ENCODE measurements around the gene SCGN. TPM values are rescaled to one million over a fixed set of nuclear protein-coding genes. Genes with fewer than 3 reads are reported as not detected.

Gene SCGN
- total and polyA plus RNA-seq, 2 of the 13 experiments (the other 11 are each of a cell fraction or from before 2014, with no cell fraction given) = 2.9 to 29.0 TPM

GRCh38 chr6:25635886-25636317, 16.1 kb upstream of the SCGN start (continued):
- no peak for TF ChIP-seq ZBTB40 (IDR thresholded peaks at IDR 0.05)
- TF ChIP-seq ZBTB40 (CRISPR knock-in tag; IDR thresholded peaks at IDR 0.05) = no peak
- no peak for TF ChIP-seq ZZZ3 (CRISPR knock-in tag; IDR thresholded peaks at IDR 0.05; ENCODE audit: borderline replicate concordance)
- TF ChIP-seq, protein P1, sequence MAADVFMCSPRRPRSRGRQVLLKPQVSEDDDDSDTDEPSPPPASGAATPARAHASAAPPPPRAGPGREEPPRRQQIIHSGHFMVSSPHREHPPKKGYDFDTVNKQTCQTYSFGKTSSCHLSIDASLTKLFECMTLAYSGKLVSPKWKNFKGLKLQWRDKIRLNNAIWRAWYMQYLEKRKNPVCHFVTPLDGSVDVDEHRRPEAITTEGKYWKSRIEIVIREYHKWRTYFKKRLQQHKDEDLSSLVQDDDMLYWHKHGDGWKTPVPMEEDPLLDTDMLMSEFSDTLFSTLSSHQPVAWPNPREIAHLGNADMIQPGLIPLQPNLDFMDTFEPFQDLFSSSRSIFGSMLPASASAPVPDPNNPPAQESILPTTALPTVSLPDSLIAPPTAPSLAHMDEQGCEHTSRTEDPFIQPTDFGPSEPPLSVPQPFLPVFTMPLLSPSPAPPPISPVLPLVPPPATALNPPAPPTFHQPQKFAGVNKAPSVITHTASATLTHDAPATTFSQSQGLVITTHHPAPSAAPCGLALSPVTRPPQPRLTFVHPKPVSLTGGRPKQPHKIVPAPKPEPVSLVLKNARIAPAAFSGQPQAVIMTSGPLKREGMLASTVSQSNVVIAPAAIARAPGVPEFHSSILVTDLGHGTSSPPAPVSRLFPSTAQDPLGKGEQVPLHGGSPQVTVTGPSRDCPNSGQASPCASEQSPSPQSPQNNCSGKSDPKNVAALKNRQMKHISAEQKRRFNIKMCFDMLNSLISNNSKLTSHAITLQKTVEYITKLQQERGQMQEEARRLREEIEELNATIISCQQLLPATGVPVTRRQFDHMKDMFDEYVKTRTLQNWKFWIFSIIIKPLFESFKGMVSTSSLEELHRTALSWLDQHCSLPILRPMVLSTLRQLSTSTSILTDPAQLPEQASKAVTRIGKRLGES (CRISPR knock-in tag; IDR thresholded peaks at IDR 0.05; ENCODE audit: borderline replicate concordance) = no peak
- TF ChIP-seq U2AF2 (IDR thresholded peaks at IDR 0.05; ENCODE audit: low read depth, low read length) = no peak
- no peak for TF ChIP-seq MED8 (CRISPR knock-in tag; IDR thresholded peaks at IDR 0.05; ENCODE audit: insufficient replicate concordance)
- TF ChIP-seq STAG1 (CRISPR knock-in tag; IDR thresholded peaks at IDR 0.05) = peak; percentile 22; the same call in 1 of the 2 replicates
- no peak for TF ChIP-seq BATF2 (CRISPR knock-in tag; IDR thresholded peaks at IDR 0.05)
- TF ChIP-seq JUN (CRISPR knock-in tag; IDR thresholded peaks at IDR 0.05) = peak; percentile 95
- no peak for TF ChIP-seq SATB2 (CRISPR knock-in tag; IDR thresholded peaks at IDR 0.05)
- TF ChIP-seq, protein P2, sequence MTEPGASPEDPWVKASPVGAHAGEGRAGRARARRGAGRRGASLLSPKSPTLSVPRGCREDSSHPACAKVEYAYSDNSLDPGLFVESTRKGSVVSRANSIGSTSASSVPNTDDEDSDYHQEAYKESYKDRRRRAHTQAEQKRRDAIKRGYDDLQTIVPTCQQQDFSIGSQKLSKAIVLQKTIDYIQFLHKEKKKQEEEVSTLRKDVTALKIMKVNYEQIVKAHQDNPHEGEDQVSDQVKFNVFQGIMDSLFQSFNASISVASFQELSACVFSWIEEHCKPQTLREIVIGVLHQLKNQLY (CRISPR knock-in tag; IDR thresholded peaks at IDR 0.05) = 0 out of 2 replicates have a peak, but pooled peaks have one; percentile 56
- peak; percentile 52 to 93; a peak in 2 of 4 replicates for TF ChIP-seq EP300 (IDR thresholded peaks at IDR 0.05; ENCODE audit: low read depth in 2 of 2, low read length in 2 of 2)
- peak; percentile 81 for TF ChIP-seq EP300 (CRISPR knock-in tag; IDR thresholded peaks at IDR 0.05; ENCODE audit: borderline replicate concordance)
- TF ChIP-seq RBAK (CRISPR knock-in tag; IDR thresholded peaks at IDR 0.05) = no peak
- TF ChIP-seq, protein P3, sequence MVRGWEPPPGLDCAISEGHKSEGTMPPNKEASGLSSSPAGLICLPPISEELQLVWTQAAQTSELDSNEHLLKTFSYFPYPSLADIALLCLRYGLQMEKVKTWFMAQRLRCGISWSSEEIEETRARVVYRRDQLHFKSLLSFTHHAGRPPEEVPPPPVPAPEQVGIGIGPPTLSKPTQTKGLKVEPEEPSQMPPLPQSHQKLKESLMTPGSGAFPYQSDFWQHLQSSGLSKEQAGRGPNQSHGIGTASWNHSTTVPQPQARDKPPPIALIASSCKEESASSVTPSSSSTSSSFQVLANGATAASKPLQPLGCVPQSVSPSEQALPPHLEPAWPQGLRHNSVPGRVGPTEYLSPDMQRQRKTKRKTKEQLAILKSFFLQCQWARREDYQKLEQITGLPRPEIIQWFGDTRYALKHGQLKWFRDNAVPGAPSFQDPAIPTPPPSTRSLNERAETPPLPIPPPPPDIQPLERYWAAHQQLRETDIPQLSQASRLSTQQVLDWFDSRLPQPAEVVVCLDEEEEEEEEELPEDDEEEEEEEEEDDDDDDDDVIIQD (CRISPR knock-in tag; IDR thresholded peaks at IDR 0.05; ENCODE audit: low read depth) = peak; percentile 94
- peak; percentile 50; the same call in 1 of the 2 replicates for TF ChIP-seq MEF2D (CRISPR knock-in tag; IDR thresholded peaks at IDR 0.05)
